Fibroblast of lung (primary cell): Measurements from ENCODE around the gene SRSF3. TPM values are rescaled to one million over a fixed set of nuclear protein-coding genes. Genes with fewer than 3 reads are reported as not detected.
A peak's percentile ranks its signal among the peaks of the same experiment; 100 is the strongest.

Source experiments
- DNase-seq, 2 donors: peaks; one replicate each; pipeline versions ENCODE4 v3.0.0 to v3.0.0-alpha.2; 2010; ENCODE audit warnings: low read depth in 2 of 2
- H2AFZ ChIP-seq: 2 replicates; pipeline ENCODE4 v1.5.1; 2012; ENCODE audit warnings: low read length, control low read depth, inconsistent platforms
- H3K27ac ChIP-seq: 2 replicates; pipeline ENCODE4 v1.5.1; 2011; ENCODE audit warnings: low read length, control low read depth; ENCODE audit not compliant: insufficient read depth
- H3K27me3 ChIP-seq: 2 replicates; pipeline ENCODE4 v1.5.1; 2011; ENCODE audit warnings: mild to moderate bottlenecking, low read length; ENCODE audit not compliant: control insufficient read depth, insufficient read depth
- H3K36me3 ChIP-seq: 2 replicates; pipeline ENCODE4 v1.5.1; 2011; ENCODE audit warnings: low read length; ENCODE audit not compliant: control insufficient read depth, insufficient read depth
- H3K4me1 ChIP-seq: 2 replicates; pipeline ENCODE4 v1.5.1; 2011; ENCODE audit warnings: low read length; ENCODE audit not compliant: control insufficient read depth, insufficient read depth; ENCODE audit errors: extremely low read depth
- H3K4me2 ChIP-seq: 2 replicates; pipeline ENCODE4 v1.5.1; 2011; ENCODE audit warnings: low read length, control low read depth; ENCODE audit not compliant: insufficient read depth; ENCODE audit errors: extremely low read depth
- H3K4me3 ChIP-seq, 4 experiments: fragments of 200-600 bp in 1 of 4; sonication (generic) in 1 of 4; replicated peaks in 1 of 4; 2 replicates each; pipeline ENCODE4 v1.5.1; 2011 to 2016; ENCODE audit warnings: low read length in 4 of 4, low read depth in 3 of 4, mild to moderate bottlenecking in 3 of 4, control low read depth in 2 of 4, inconsistent platforms in 1 of 4, mixed read lengths in 1 of 4; ENCODE audit not compliant: insufficient read depth in 1 of 4; ENCODE audit errors: control extremely low read depth in 1 of 4
- H3K79me2 ChIP-seq: 2 replicates; pipeline ENCODE4 v1.5.1; 2012; ENCODE audit warnings: mild to moderate bottlenecking, low read length, inconsistent platforms; ENCODE audit not compliant: control insufficient read depth, insufficient read depth
- H3K9ac ChIP-seq: 2 replicates; pipeline ENCODE4 v1.5.1; 2011; ENCODE audit warnings: mild to moderate bottlenecking, low read length, control low read depth; ENCODE audit not compliant: insufficient read depth
- H3K9me3 ChIP-seq: 2 replicates; pipeline ENCODE4 v1.5.1; 2012; ENCODE audit warnings: low read depth, low read length; ENCODE audit not compliant: control insufficient read depth, insufficient read depth
- H4K20me1 ChIP-seq: 2 replicates; pipeline ENCODE4 v1.5.1; 2011; ENCODE audit warnings: low read length; ENCODE audit not compliant: control insufficient read depth, insufficient read depth; ENCODE audit errors: extremely low read depth
- EZH2 ChIP-seq: IDR thresholded peaks from 2 replicates; pipeline ENCODE4 v1.5.1; 2012; ENCODE audit warnings: low read length, control low read depth, mild to moderate bottlenecking; ENCODE audit errors: missing control alignments
- polyA plus RNA-seq, 2 donors: library from polyadenylated mRNA; depleted of rRNA in 1 of 2; stranded (reverse) in 1 of 2; unstranded in 1 of 2; fragments of >200 nt; gene quantifications; 2 replicates each; pipeline ENCODE4 v1.2.1, GENCODE V29; 2011 to 2012; ENCODE audit warnings: missing spikeins in 1 of 2
- total RNA-seq: library from RNA; depleted of rRNA; stranded (reverse); fragments of >200 nt; gene quantifications from 2 replicates; pipeline ENCODE4 v1.2.1, GENCODE V29; 2014
- TF ChIP-seq, protein P1 (sequence below), 2 donors: IDR thresholded peaks in 1 of 2; conservative IDR thresholded peaks in 1 of 2; 1 replicate in 1 of 2; 2 replicates in 1 of 2; pipeline ENCODE4 v1.5.1; 2011 to 2012; ENCODE audit warnings: low read length in 2 of 2, control low read depth in 1 of 2, inconsistent platforms in 1 of 2, low read depth in 1 of 2, mild to moderate bottlenecking in 1 of 2

The SRSF3 gene
- total and polyA plus RNA-seq, 2 donors (not counting 1 experiment from before 2014, with no cell fraction given) = 191 to 435 TPM

DNA sequence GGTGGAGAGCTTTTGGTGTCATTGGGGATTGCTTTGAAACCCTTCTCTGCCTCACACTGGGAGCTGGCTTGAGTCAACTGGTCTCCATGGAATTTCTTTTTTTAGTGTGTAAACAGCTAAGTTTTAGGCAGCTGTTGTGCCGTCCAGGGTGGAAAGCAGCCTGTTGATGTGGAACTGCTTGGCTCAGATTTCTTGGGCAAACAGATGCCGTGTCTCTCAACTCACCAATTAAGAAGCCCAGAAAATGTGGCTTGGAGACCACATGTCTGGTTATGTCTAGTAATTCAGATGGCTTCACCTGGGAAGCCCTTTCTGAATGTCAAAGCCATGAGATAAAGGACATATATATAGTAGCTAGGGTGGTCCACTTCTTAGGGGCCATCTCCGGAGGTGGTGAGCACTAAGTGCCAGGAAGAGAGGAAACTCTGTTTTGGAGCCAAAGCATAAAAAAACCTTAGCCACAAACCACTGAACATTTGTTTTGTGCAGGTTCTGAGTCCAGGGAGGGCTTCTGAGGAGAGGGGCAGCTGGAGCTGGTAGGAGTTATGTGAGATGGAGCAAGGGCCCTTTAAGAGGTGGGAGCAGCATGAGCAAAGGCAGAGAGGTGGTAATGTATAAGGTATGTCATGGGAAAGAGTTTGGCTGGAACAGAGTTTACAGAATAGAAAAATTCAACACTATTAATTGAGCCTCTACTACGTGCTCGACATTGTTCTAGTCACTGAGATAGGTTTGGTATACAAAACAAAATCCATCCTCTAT, 31.2 kb downstream of the SRSF3 start:
- Histone ChIP-seq H3K9me3 (no peaks in the 10 kb centered on the region), H3K4me1 (peaks cover 24% of the 10 kb centered on the region), H3K27ac (peak overlapping the region; percentile 49), H2AFZ (no peak overlapping the region), H3K36me3 (no peaks in the 10 kb centered on the region), H3K4me3 (peak overlapping the region in 2 of 4 experiments; percentile 29 to 44), H4K20me1 (no peaks in the 10 kb centered on the region), H3K79me2 (no peaks in the 10 kb centered on the region), H3K9ac (no peak overlapping the region), H3K4me2 (peak overlapping the region; percentile 21), H3K27me3 (no peaks in the 10 kb centered on the region)
- DNase-seq = peak; percentile 68 to 89
- TF ChIP-seq, protein P1, sequence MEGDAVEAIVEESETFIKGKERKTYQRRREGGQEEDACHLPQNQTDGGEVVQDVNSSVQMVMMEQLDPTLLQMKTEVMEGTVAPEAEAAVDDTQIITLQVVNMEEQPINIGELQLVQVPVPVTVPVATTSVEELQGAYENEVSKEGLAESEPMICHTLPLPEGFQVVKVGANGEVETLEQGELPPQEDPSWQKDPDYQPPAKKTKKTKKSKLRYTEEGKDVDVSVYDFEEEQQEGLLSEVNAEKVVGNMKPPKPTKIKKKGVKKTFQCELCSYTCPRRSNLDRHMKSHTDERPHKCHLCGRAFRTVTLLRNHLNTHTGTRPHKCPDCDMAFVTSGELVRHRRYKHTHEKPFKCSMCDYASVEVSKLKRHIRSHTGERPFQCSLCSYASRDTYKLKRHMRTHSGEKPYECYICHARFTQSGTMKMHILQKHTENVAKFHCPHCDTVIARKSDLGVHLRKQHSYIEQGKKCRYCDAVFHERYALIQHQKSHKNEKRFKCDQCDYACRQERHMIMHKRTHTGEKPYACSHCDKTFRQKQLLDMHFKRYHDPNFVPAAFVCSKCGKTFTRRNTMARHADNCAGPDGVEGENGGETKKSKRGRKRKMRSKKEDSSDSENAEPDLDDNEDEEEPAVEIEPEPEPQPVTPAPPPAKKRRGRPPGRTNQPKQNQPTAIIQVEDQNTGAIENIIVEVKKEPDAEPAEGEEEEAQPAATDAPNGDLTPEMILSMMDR (conservative IDR thresholded peaks at IDR 0.05 in 1 of 2, IDR thresholded peaks at IDR 0.05 in 1 of 2; ENCODE audit: low read depth in 1 of 2, low read length in 2 of 2) = no peak
- TF ChIP-seq EZH2 = no peak

DNA sequence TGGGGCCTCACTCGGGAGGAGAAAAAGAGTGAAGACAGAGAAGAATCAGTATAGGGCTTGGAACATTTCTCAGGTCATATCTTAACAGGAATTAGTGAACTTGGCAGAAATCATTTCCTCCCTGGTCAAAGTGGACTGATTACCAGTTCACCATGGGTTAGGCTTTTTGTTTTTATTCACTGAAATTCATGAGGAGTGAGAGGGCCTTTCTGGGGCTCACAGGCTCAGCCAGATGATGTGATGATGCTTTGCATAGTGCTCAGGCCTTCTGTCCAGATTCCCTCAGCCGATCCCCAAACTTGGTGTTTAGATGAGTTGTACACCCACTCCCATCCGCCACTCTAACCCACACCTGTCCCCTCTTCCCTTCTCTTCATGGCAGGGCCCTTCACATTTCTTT, 32.5 kb downstream of the SRSF3 start:
- Histone ChIP-seq H3K9me3 (no peaks in the 10 kb centered on the region), H3K4me3 (no peak overlapping the region), H3K4me1 (peaks cover 24% of the 10 kb centered on the region), H2AFZ (no peak overlapping the region), H3K4me2 (no peak overlapping the region), H4K20me1 (no peaks in the 10 kb centered on the region), H3K27ac (no peak overlapping the region), H3K9ac (no peak overlapping the region), H3K27me3 (no peaks in the 10 kb centered on the region), H3K79me2 (no peaks in the 10 kb centered on the region), H3K36me3 (no peaks in the 10 kb centered on the region)
- no peak for TF ChIP-seq EZH2
- TF ChIP-seq, protein P1 (conservative IDR thresholded peaks at IDR 0.05 in 1 of 2, IDR thresholded peaks at IDR 0.05 in 1 of 2; ENCODE audit: low read depth in 1 of 2, low read length in 2 of 2) = no peak
- no peak for DNase-seq

DNA sequence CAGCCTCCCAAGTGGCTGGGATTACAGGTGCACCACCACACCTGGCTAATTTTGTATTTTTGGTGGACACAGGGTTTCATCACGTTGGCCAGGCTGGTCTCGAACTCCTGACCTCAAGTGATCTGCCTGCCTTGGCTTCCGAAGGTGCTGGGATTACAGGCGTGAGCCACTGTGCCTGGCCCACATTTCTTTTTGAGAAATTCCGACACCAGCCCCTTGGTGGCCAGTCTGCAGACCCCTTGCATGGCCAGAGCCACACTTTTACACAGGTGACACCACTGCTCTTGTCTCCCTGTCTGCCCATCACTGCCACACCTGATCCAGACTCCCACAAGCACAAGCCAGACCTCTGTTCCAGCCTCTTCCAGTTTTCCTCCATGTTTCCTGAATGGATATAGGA, 33.0 kb downstream of the SRSF3 start:
- Histone ChIP-seq H3K4me2 (no peak overlapping the region), H3K27me3 (no peaks in the 10 kb centered on the region), H3K79me2 (no peaks in the 10 kb centered on the region), H3K4me3 (no peak overlapping the region), H3K9me3 (no peaks in the 10 kb centered on the region), H4K20me1 (no peaks in the 10 kb centered on the region), H3K4me1 (peaks cover 24% of the 10 kb centered on the region), H3K36me3 (no peaks in the 10 kb centered on the region), H3K27ac (no peak overlapping the region), H2AFZ (no peak overlapping the region), H3K9ac (no peak overlapping the region)
- DNase-seq = no peak
- TF ChIP-seq EZH2 = no peak
- TF ChIP-seq, protein P1 (conservative IDR thresholded peaks at IDR 0.05 in 1 of 2, IDR thresholded peaks at IDR 0.05 in 1 of 2; ENCODE audit: low read depth in 1 of 2, low read length in 2 of 2) = no peak
